Colonic mucosa (tissue), 4 donors: Measurements from ENCODE around the gene PYGL. TPM values are rescaled to one million over a fixed set of nuclear protein-coding genes. Genes with fewer than 3 reads are reported as not detected.
A peak's percentile ranks its signal among the peaks of the same experiment; 100 is the strongest.

Experiments
- DNase-seq: peaks from one replicate; pipeline ENCODE4 v3.0.0-alpha.2; 2020
- H3K27ac ChIP-seq: fragments of 200-600 bp; one replicate; pipeline ENCODE4 v1.8.0; 2021
- H3K27me3 ChIP-seq: fragments of 200-600 bp; one replicate; pipeline ENCODE4 v1.8.0; 2021
- H3K36me3 ChIP-seq: fragments of 200-600 bp; one replicate; pipeline ENCODE4 v1.8.0; 2021
- H3K4me1 ChIP-seq: fragments of 200-600 bp; one replicate; pipeline ENCODE4 v1.8.0; 2021; ENCODE audit warnings: mild to moderate bottlenecking
- H3K4me3 ChIP-seq: fragments of 200-600 bp; one replicate; pipeline ENCODE4 v1.8.0; 2021
- H3K9ac ChIP-seq, 2 donors: one replicate each; pipeline ENCODE4 v1.7.0; 2013; ENCODE audit warnings: control low read depth in 2 of 2, low read depth in 2 of 2, low read length in 2 of 2
- H3K9me3 ChIP-seq: fragments of 200-600 bp; one replicate; pipeline ENCODE4 v1.8.0; 2021
- CTCF ChIP-seq: fragments of 200-600 bp; IDR thresholded peaks from one replicate; pipeline ENCODE4 v1.8.0; 2022; ENCODE audit warnings: antibody characterized with exemption, mild to moderate bottlenecking
- intact Hi-C: fragments of 100-400 bp; cut with DNase I; formaldehyde crosslinking; loops from one replicate; pipeline ENCODE4 v1.14.1; 2022
- total RNA-seq, 2 donors: library from RNA; stranded (reverse); fragmentation: NEBNext Ultra II Directional in 1 of 2; extraction: Animal tissue kit (Norgen Biotek cat#: 25700) in 1 of 2; gene quantifications; one replicate each; pipeline ENCODE4 v1.2.1, GENCODE V29; 2021
- donor health status: healthy.
- donor health status: DM: no; HTN: no; CAD: no.
- donor health status: DM: no; HTN: no; CAD: no.

PYGL gene
- total RNA-seq, 2 donors from 2014 or later = 33.0 to 54.2 TPM

DNA sequence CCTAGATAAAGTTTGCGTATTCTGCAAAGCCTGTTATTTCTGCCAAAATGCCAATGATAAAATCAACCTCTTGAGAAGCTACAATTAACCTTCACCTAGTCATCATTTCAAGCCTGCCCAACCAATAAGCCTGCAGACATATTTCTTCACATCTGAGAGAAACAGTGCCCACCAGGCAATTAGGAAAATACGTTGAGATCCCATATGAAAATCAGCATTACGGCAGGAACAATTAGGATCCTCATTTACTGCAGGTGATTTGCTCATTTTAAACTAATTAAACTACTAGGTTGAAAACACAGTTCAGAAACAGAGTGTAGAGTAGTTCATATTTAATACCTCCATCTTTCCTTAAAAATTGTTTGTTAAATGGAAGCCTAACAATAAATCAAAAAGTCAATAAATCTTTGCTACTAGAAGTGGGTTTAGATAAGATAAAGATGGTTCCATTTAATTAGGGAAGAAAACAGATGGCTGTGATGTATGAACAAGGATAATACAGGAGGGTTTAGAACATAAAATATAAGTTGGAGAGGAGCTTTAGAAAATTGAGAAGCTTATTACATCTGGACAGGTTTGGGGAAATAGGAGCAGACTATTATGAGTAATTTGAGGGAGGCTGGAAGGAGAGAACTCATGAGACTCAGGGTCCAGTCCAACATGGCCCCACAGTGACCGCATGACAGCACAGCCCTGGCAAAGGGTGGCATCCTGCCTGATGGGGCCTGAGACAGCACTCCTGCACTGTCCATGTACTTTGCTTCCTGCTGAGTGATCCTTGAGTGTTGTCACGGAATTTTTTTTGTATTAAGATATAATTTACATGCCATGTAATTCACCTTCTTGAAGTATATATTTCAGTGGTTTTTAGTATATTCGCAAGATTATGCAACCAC, 26.9 kb upstream of the PYGL start:
- no peaks in the 10 kb centered on the region for H3K9me3 ChIP-seq
- intact Hi-C loops = no loop called here
- H3K27ac ChIP-seq = no peak overlapping the region
- no peaks in the 10 kb centered on the region for H3K27me3 ChIP-seq
- no peaks in the 10 kb centered on the region for H3K4me1 ChIP-seq
- TF ChIP-seq CTCF = no peak
- no peak overlapping the region for H3K4me3 ChIP-seq
- DNase-seq = no peak
- no peak overlapping the region for H3K9ac ChIP-seq
- no peaks in the 10 kb centered on the region for H3K36me3 ChIP-seq

GRCh38 chr14:50967790-50968189, 23.5 kb upstream of the PYGL start:
- no peak for DNase-seq
- H3K9me3 ChIP-seq = no peaks in the 10 kb centered on the region
- no peak overlapping the region for H3K9ac ChIP-seq
- H3K36me3 ChIP-seq = no peaks in the 10 kb centered on the region
- H3K27ac ChIP-seq = no peak overlapping the region
- H3K4me1 ChIP-seq = no peaks in the 10 kb centered on the region
- no peaks in the 10 kb centered on the region for H3K27me3 ChIP-seq
- intact Hi-C loops = no loop called here
- no peak overlapping the region for H3K4me3 ChIP-seq
- TF ChIP-seq CTCF = no peak

DNA sequence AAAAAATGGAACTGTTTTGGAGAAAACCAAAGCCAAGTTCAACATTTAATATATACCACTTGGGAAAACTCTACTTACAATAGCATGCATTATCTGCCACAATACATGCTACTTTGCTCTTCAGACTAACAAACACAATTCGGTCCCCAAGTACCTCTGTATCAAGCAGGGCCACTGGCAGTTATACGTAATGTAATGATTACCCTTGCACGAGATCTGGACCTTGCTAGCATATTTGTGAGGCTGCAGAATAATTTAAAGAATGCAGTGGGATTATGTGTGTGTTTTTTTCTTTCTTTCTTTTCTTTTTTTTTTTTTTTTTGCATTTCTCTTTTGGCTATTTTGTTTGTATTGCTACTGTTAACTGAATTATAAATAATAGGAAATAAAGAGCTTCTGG, 22.8 kb upstream of the PYGL start:
- intact Hi-C loops = no loop called here
- H3K9ac ChIP-seq = no peak overlapping the region
- no peak overlapping the region for H3K27ac ChIP-seq
- no peak for TF ChIP-seq CTCF
- H3K4me3 ChIP-seq = no peak overlapping the region
- no peaks in the 10 kb centered on the region for H3K4me1 ChIP-seq
- H3K36me3 ChIP-seq = no peaks in the 10 kb centered on the region
- no peak for DNase-seq
- H3K27me3 ChIP-seq = no peaks in the 10 kb centered on the region
- H3K9me3 ChIP-seq = no peaks in the 10 kb centered on the region

GRCh38 chr14:50964683-50965390, 20.6 kb upstream of the PYGL start:
- Histone ChIP-seq H3K9me3 (no peaks in the 10 kb centered on the region), H3K9ac (no peak overlapping the region), H3K27me3 (no peaks in the 10 kb centered on the region), H3K4me1 (no peaks in the 10 kb centered on the region), H3K36me3 (no peaks in the 10 kb centered on the region), H3K27ac (peak overlapping the region; percentile 12), H3K4me3 (no peak overlapping the region)
- intact Hi-C loops = no loop called here
- no peak for TF ChIP-seq CTCF
- peak; percentile 57 for DNase-seq

GRCh38 chr14:50963919-50964318, 19.6 kb upstream of the PYGL start:
- Histone ChIP-seq H3K4me3 (no peak overlapping the region), H3K4me1 (no peaks in the 10 kb centered on the region), H3K36me3 (no peaks in the 10 kb centered on the region), H3K27ac (no peak overlapping the region), H3K9ac (no peak overlapping the region), H3K9me3 (no peaks in the 10 kb centered on the region), H3K27me3 (no peaks in the 10 kb centered on the region)
- no peak for DNase-seq
- no peak for TF ChIP-seq CTCF
- intact Hi-C loops = no loop called here
